ENCODE measurements around the gene GPR37. TPM values are rescaled to one million over a fixed set of nuclear protein-coding genes. Genes with fewer than 3 reads are reported as not detected.

GPR37 gene
- 0.66 and 4.7 TPM in 2 replicates for total RNA-seq

GRCh38 chr7:124765401-124766352, at the start of gene GPR37:
TSS of gene GPR37 (minus strand) at chr7:124765792. CDS start at chr7:124764976, 816 bp downstream.

Other genes with a start within 250 kb of the GPR37 start
- 28.1 and 29.9 TPM in 2 replicates for gene POT1, start 164.0 kb upstream of the GPR37 start, total RNA-seq

All from endothelial cell of coronary artery (primary cell).